CD4-positive, alpha-beta T cell (primary cell): ENCODE results near the gene KLHL1. TPM values are rescaled to one million over a fixed set of nuclear protein-coding genes. Genes with fewer than 3 reads are reported as not detected.

ENCODE experiments used
- ATAC-seq: fragments of 200-7000 bp; cut with Tn5 transposase; one replicate; pipeline ENCODE4 v1.10.0; 2022; ENCODE audit warnings: mild to moderate bottlenecking; ENCODE audit not compliant: poor library complexity
- CTCF ChIA-PET: fragments of 350-600 bp; sonication (Branson Sonifier 250); formaldehyde crosslinking; loops from one replicate; lab custom pipeline; 2021; ENCODE audit warnings: antibody characterized with exemption, inconsistent platforms; lab: Charles Lee
- POLR2A ChIA-PET: fragments of 350-600 bp; sonication (Branson Sonifier 250); formaldehyde crosslinking; loops from one replicate; lab custom pipeline; 2021; ENCODE audit warnings: antibody characterized with exemption, inconsistent platforms; lab: Charles Lee
- DNase-seq, 14 experiments: peaks; one replicate each; pipeline ENCODE4 v3.0.0-alpha.2; 2013 to 2020; ENCODE audit warnings: mixed read lengths in 2 of 14
- H3K27ac ChIP-seq, 2 donors: one replicate each; pipeline versions ENCODE4 v1.5.1 to v1.7.0; 2013; ENCODE audit warnings: low read length in 2 of 2, low read depth in 1 of 2, mild to moderate bottlenecking in 1 of 2
- H3K27me3 ChIP-seq, 2 experiments: 1 replicate in 1 of 2; 2 replicates in 1 of 2; pipeline versions ENCODE4 v1.6.1 to v1.7.0; 2013; ENCODE audit warnings: low read length in 2 of 2, control low read depth in 1 of 2, mild to moderate bottlenecking in 1 of 2, moderate library complexity in 1 of 2; ENCODE audit not compliant: insufficient read depth in 2 of 2, control insufficient read depth in 1 of 2
- H3K36me3 ChIP-seq: one replicate; pipeline ENCODE4 v1.6.1; 2013; ENCODE audit warnings: low read length, control low read depth; ENCODE audit not compliant: insufficient read depth
- H3K4me1 ChIP-seq: one replicate; pipeline ENCODE4 v1.6.1; 2013; ENCODE audit warnings: low read length, control low read depth; ENCODE audit not compliant: insufficient read depth
- H3K4me3 ChIP-seq: one replicate; pipeline ENCODE4 v1.5.1; 2013; ENCODE audit warnings: mild to moderate bottlenecking, low read length, moderate library complexity
- H3K9me3 ChIP-seq, 2 experiments: 1 replicate in 1 of 2; 2 replicates in 1 of 2; pipeline versions ENCODE4 v1.6.1 to v1.7.0; 2013; ENCODE audit warnings: low read length in 2 of 2, mild to moderate bottlenecking in 2 of 2, control low read depth in 1 of 2, moderate library complexity in 1 of 2; ENCODE audit not compliant: control insufficient read depth in 1 of 2, insufficient read depth in 1 of 2
- H3K27ac Mint-ChIP-seq: one replicate; pipeline ENCODE4 v1.8.0; 2020; ENCODE audit warnings: mixed read lengths
- H3K27me3 Mint-ChIP-seq: one replicate; pipeline ENCODE4 v1.8.0; 2021; ENCODE audit warnings: mixed read lengths
- H3K36me3 Mint-ChIP-seq: one replicate; pipeline ENCODE4 v1.8.0; 2021; ENCODE audit warnings: low read depth, mixed read lengths
- H3K4me1 Mint-ChIP-seq: one replicate; pipeline ENCODE4 v1.8.0; 2021; ENCODE audit warnings: low read depth, mixed read lengths
- H3K4me3 Mint-ChIP-seq: one replicate; pipeline ENCODE4 v1.8.0; 2020; ENCODE audit warnings: mild to moderate bottlenecking, mixed read lengths
- H3K9me3 Mint-ChIP-seq: one replicate; pipeline ENCODE4 v1.8.0; 2020; ENCODE audit warnings: mixed read lengths
- intact Hi-C, 2 experiments: fragments of 100-400 bp; cut with DNase I in 1 of 2; cut with micrococcal nuclease in 1 of 2; formaldehyde crosslinking; loops; one replicate each; pipeline versions ENCODE4 v1.15.1 to v1.9.0; 2023 to 2025; cut with DNase I, micrococcal nuclease
- total RNA-seq, 174 experiments: library from RNA in 2 of 174; stranded (reverse) in 2 of 174; gene quantifications; one replicate each; pipeline ENCODE4 v1.2.3 and lab custom pipeline; 2021 to 2026
- TF ChIP-seq, protein P1 (sequence below): fragments of 200-600 bp; IDR thresholded peaks from one replicate; pipeline ENCODE4 v1.8.0; 2022; ENCODE audit warnings: antibody characterized with exemption, mild to moderate bottlenecking

KLHL1 gene
- total RNA-seq, 2 experiments from 2014 or later, result not detected

DNA sequence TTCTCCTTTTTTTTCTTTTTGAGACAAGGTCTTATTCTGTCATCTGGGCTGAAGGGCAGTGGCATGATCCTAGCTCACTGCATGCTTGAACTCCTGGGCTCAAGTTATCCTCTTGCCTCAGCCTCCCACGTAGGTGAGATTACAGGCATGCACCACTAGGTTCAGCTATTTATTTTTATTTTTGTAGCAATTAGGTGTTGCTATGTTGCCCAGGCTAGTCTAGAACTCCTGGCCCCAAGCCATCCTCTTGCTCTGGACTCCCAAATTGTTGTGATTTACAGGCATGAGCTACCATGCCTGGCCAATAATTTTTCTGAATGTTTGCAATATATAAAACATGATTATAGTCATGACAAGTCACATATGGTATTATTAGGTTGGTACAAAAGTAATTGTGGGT lies 161.7 kb downstream of the KLHL1 start:
- Mint-ChIP-seq H3K36me3 (no peaks in the 10 kb centered on the region), H3K27me3 (no peaks in the 10 kb centered on the region), H3K4me3 (no peak overlapping the region), H3K4me1 (no peaks in the 10 kb centered on the region), H3K9me3 (peaks cover 10% of the 10 kb centered on the region), H3K27ac (no peak overlapping the region)
- intact Hi-C loops, result no loop called here
- Histone ChIP-seq H3K4me1 (no peaks in the 10 kb centered on the region), H3K27me3 (no peaks in the 10 kb centered on the region), H3K27ac (no peak overlapping the region), H3K4me3 (no peak overlapping the region), H3K9me3 (no peaks in the 10 kb centered on the region), H3K36me3 (no peaks in the 10 kb centered on the region)
- ChIA-PET CTCF (no interaction called here), POLR2A (no interaction called here)
- ATAC-seq (no peak), DNase-seq (no peak)
- TF ChIP-seq, protein P1, sequence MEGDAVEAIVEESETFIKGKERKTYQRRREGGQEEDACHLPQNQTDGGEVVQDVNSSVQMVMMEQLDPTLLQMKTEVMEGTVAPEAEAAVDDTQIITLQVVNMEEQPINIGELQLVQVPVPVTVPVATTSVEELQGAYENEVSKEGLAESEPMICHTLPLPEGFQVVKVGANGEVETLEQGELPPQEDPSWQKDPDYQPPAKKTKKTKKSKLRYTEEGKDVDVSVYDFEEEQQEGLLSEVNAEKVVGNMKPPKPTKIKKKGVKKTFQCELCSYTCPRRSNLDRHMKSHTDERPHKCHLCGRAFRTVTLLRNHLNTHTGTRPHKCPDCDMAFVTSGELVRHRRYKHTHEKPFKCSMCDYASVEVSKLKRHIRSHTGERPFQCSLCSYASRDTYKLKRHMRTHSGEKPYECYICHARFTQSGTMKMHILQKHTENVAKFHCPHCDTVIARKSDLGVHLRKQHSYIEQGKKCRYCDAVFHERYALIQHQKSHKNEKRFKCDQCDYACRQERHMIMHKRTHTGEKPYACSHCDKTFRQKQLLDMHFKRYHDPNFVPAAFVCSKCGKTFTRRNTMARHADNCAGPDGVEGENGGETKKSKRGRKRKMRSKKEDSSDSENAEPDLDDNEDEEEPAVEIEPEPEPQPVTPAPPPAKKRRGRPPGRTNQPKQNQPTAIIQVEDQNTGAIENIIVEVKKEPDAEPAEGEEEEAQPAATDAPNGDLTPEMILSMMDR, result no peak

DNA sequence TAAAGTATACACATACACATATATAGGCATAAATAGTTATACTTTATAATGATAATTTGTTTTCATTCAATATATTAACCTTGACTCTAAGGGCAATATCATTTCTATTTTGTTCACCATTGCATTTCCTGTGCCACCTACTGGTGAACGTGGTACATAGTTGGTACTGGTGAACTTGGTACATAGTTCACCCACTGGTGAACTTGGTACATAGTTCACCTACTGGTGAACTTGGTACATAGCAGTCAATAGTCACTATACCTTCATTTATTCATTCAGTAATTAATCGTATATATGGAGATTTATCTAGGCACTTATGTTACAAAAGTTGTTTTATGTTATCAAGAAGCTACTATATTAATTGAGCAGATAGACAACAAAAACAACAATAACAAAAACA lies 173.2 kb downstream of the KLHL1 start:
- Histone ChIP-seq H3K4me1 (no peaks in the 10 kb centered on the region), H3K4me3 (no peak overlapping the region), H3K9me3 (no peaks in the 10 kb centered on the region), H3K27ac (no peak overlapping the region), H3K27me3 (no peaks in the 10 kb centered on the region), H3K36me3 (no peaks in the 10 kb centered on the region)
- DNase-seq, result no peak
- Mint-ChIP-seq H3K36me3 (no peaks in the 10 kb centered on the region), H3K4me3 (no peak overlapping the region), H3K27ac (no peak overlapping the region), H3K4me1 (no peaks in the 10 kb centered on the region), H3K27me3 (no peaks in the 10 kb centered on the region), H3K9me3 (peaks cover 8% of the 10 kb centered on the region)
- no peak for ATAC-seq
- TF ChIP-seq, protein P1, result no peak
- CTCF ChIA-PET, result no interaction called here
- intact Hi-C loops, result no loop called here
- POLR2A ChIA-PET, result no interaction called here

DNA sequence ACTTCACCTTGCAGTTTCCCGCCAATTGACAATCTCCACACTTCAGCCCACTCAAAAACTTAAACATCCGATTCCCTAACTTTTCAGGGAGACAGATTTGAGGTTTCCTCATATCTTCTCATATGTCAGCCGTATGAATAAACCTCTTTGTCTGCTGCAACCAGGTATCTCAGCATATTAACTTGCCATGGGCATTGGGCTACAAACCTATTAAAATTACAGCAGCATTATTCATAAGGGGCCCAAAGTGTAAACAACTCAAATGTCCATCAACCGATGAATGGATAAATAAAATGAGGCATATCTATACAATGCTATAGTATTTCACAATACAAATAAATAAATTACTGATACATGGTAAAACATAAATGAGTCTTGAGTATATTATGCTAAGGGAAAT lies 180.0 kb downstream of the KLHL1 start:
- Mint-ChIP-seq H3K27me3 (no peaks in the 10 kb centered on the region), H3K36me3 (no peaks in the 10 kb centered on the region), H3K9me3 (peaks cover 4% of the 10 kb centered on the region), H3K4me3 (no peak overlapping the region), H3K27ac (no peak overlapping the region), H3K4me1 (no peaks in the 10 kb centered on the region)
- CTCF ChIA-PET, result no interaction called here
- ATAC-seq (no peak), DNase-seq (no peak)
- intact Hi-C loops, result no loop called here
- POLR2A ChIA-PET, result no interaction called here
- peaks cover 0 to 19% of the 10 kb centered on the region in 2 experiments for H3K9me3 ChIP-seq
- H3K36me3 ChIP-seq, result no peaks in the 10 kb centered on the region
- TF ChIP-seq, protein P1, result no peak
- no peaks in the 10 kb centered on the region for H3K4me1 ChIP-seq
- no peak overlapping the region for H3K27ac ChIP-seq
- H3K4me3 ChIP-seq, result no peak overlapping the region
- H3K27me3 ChIP-seq, result no peaks in the 10 kb centered on the region
